ENCODE results near the gene NPTN. TPM values are rescaled to one million over a fixed set of nuclear protein-coding genes. Genes with fewer than 3 reads are reported as not detected.

Gene NPTN
- total RNA-seq, 1 experiment from 2014 or later = 164 TPM

GRCh38 chr15:73677733-73678132, 44.5 kb upstream of the NPTN start:
- Histone ChIP-seq H3K4me2 (ENCODE audit: low read length) (no peak overlapping the region), H4K20me1 (ENCODE audit: low read length) (no peaks in the 10 kb centered on the region), H3K9ac (ENCODE audit: low read length) (no peak overlapping the region), H3K27ac (ENCODE audit: low read length) (no peak overlapping the region), H3K27me3 (ENCODE audit: low read length) (no peaks in the 10 kb centered on the region), H3F3A (ENCODE audit: low read length, unreplicated experiment) (no peaks in the 10 kb centered on the region), H3K4me3 (ENCODE audit: low read length) (no peak overlapping the region), H3K36me3 (ENCODE audit: low read depth, low read length) (no peaks in the 10 kb centered on the region), H3K9me3 (ENCODE audit: low read length) (no peaks in the 10 kb centered on the region), H2AFZ (ENCODE audit: low read length) (no peak overlapping the region), H3K79me2 (ENCODE audit: low read length) (no peaks in the 10 kb centered on the region), H3K4me1 (ENCODE audit: insufficient read depth, low read length) (peaks cover 12% of the 10 kb centered on the region), H3K9me2 (replicated peaks; ENCODE audit: low read length) (no peaks in the 10 kb centered on the region)
- no peak for ATAC-seq
- TF ChIP-seq, protein P1, sequence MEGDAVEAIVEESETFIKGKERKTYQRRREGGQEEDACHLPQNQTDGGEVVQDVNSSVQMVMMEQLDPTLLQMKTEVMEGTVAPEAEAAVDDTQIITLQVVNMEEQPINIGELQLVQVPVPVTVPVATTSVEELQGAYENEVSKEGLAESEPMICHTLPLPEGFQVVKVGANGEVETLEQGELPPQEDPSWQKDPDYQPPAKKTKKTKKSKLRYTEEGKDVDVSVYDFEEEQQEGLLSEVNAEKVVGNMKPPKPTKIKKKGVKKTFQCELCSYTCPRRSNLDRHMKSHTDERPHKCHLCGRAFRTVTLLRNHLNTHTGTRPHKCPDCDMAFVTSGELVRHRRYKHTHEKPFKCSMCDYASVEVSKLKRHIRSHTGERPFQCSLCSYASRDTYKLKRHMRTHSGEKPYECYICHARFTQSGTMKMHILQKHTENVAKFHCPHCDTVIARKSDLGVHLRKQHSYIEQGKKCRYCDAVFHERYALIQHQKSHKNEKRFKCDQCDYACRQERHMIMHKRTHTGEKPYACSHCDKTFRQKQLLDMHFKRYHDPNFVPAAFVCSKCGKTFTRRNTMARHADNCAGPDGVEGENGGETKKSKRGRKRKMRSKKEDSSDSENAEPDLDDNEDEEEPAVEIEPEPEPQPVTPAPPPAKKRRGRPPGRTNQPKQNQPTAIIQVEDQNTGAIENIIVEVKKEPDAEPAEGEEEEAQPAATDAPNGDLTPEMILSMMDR (conservative IDR thresholded peaks at IDR 0.05; ENCODE audit: low read depth, low read length) = no peak
- no peak for TF ChIP-seq EZH2phosphoT487 (IDR thresholded peaks at IDR 0.05; ENCODE audit: borderline replicate concordance, low read length)
- TF ChIP-seq EZH2 (IDR thresholded peaks at IDR 0.05; ENCODE audit: low read length, unreplicated experiment) = no peak
- DNase-seq = no peak
- intact Hi-C loops (cut with micrococcal nuclease) = loop anchor here (1.0 kb wide), 1 partner anchor 23 kb away; no protein-coding TSS in a partner anchor
- ChIA-PET CTCF (interaction anchor here (1.3 kb wide), 4 partner anchors 21 to 44 kb away, joined by 3 to 4 read pairs (median 4); no protein-coding TSS in a partner anchor), POLR2A (ENCODE audit: unreplicated experiment) (interaction anchor here (0.7 kb wide), 1 partner anchor 18 kb away, joined by 3 read pairs; no protein-coding TSS in a partner anchor)
- BruUV-seq (replicated peaks) = no TSS peak

DNA sequence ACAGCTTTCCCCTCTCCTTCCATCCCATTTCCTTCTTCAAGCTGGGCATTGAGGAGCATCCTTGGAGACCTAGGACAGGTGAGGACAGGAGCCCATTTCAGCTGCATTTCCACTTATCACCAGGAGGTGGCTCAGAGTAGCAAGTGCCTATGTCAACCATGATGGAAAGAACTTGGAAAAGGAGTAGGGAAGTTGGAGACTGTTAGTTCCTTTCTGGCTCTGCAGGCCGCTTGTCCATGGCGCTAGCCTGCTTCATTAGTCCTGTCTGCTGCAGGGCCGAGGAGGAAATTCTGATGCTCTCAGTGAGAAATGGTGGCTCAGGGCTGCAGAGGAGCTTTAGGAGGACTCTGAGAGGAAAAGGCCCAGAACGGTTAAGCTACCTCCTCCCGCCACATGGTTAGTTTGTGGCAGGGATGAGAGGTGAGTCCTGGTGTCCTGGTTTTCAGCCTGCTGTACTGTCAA, 44.0 kb upstream of the NPTN start:
- Histone ChIP-seq H3K27me3 (ENCODE audit: low read length) (no peaks in the 10 kb centered on the region), H4K20me1 (ENCODE audit: low read length) (no peaks in the 10 kb centered on the region), H3K79me2 (ENCODE audit: low read length) (no peaks in the 10 kb centered on the region), H3K4me3 (ENCODE audit: low read length) (no peak overlapping the region), H3K4me2 (ENCODE audit: low read length) (no peak overlapping the region), H3K9ac (ENCODE audit: low read length) (no peak overlapping the region), H3F3A (ENCODE audit: low read length, unreplicated experiment) (no peaks in the 10 kb centered on the region), H3K9me3 (ENCODE audit: low read length) (no peaks in the 10 kb centered on the region), H3K4me1 (ENCODE audit: insufficient read depth, low read length) (peaks cover 10% of the 10 kb centered on the region), H3K27ac (ENCODE audit: low read length) (no peak overlapping the region), H3K9me2 (replicated peaks; ENCODE audit: low read length) (no peaks in the 10 kb centered on the region), H3K36me3 (ENCODE audit: low read depth, low read length) (no peaks in the 10 kb centered on the region), H2AFZ (ENCODE audit: low read length) (no peak overlapping the region; the same call in 1 of the 2 replicates)
- intact Hi-C loops (cut with micrococcal nuclease) = loop anchor here (1.0 kb wide), 1 partner anchor 23 kb away; no protein-coding TSS in a partner anchor
- DNase-seq (peak; percentile 81), ATAC-seq (peak; percentile 75)
- ChIA-PET POLR2A (ENCODE audit: unreplicated experiment) (interaction anchor here (0.7 kb wide), 1 partner anchor 18 kb away, joined by 3 read pairs; no protein-coding TSS in a partner anchor), CTCF (interaction anchor here (1.3 kb wide), 4 partner anchors 22 to 43 kb away, joined by 3 to 4 read pairs (median 4); no protein-coding TSS in a partner anchor)
- no TSS peak for BruUV-seq (replicated peaks)
- TF ChIP-seq, protein P1 (conservative IDR thresholded peaks at IDR 0.05; ENCODE audit: low read depth, low read length) = peak; percentile 82
- TF ChIP-seq EZH2 (IDR thresholded peaks at IDR 0.05; ENCODE audit: low read length, unreplicated experiment) (no peak), EZH2phosphoT487 (IDR thresholded peaks at IDR 0.05; ENCODE audit: borderline replicate concordance, low read length) (no peak)

- H4K20me1 ChIP-seq (ENCODE audit: low read length) = no peaks in the 10 kb centered on the region
- H3K9me3 ChIP-seq (ENCODE audit: low read length) = no peaks in the 10 kb centered on the region
- TF ChIP-seq, protein P1 (conservative IDR thresholded peaks at IDR 0.05; ENCODE audit: low read depth, low read length) = no peak
- TF ChIP-seq EZH2 (IDR thresholded peaks at IDR 0.05; ENCODE audit: low read length, unreplicated experiment) = no peak
- no peaks in the 10 kb centered on the region for H3K79me2 ChIP-seq (ENCODE audit: low read length)
- ChIA-PET POLR2A (ENCODE audit: unreplicated experiment) (no interaction called here), CTCF (no interaction called here)
- no peak for ATAC-seq
- H3K4me3 ChIP-seq (ENCODE audit: low read length) = no peak overlapping the region
- no peak overlapping the region for H3K27ac ChIP-seq (ENCODE audit: low read length)
- DNase-seq = no peak
- H2AFZ ChIP-seq (ENCODE audit: low read length) = no peak overlapping the region
- no peak overlapping the region for H3K4me2 ChIP-seq (ENCODE audit: low read length)
- H3K36me3 ChIP-seq (ENCODE audit: low read depth, low read length) = no peaks in the 10 kb centered on the region
- H3K27me3 ChIP-seq (ENCODE audit: low read length) = no peaks in the 10 kb centered on the region
- H3K9ac ChIP-seq (ENCODE audit: low read length) = no peak overlapping the region
- H3F3A ChIP-seq (ENCODE audit: low read length, unreplicated experiment) = no peaks in the 10 kb centered on the region
- H3K9me2 ChIP-seq (replicated peaks; ENCODE audit: low read length) = no peaks in the 10 kb centered on the region
- intact Hi-C loops (cut with micrococcal nuclease) = no loop called here
- no peaks in the 10 kb centered on the region for H3K4me1 ChIP-seq (ENCODE audit: insufficient read depth, low read length)
- no TSS peak for BruUV-seq (replicated peaks)
These were observed 41.4 kb upstream of the NPTN start for GRCh38 chr15:73674587-73674986.

All from PC-3 (cell line).